GM18508 (cell line): ENCODE results near the gene SLC10A6.
"Not testable (repeated sequence)": the region's sequence is repeated elsewhere in the genome, so short reads cannot be mapped to it uniquely, and the experiment has no call there.

Experiments
- ATAC-seq: cut with Tn5 transposase; IDR thresholded peaks from one replicate; pipeline ENCODE4 v1.9.1; 2021; ENCODE audit warnings: moderate number of reproducible peaks; ENCODE audit not compliant: insufficient read depth, unreplicated experiment

SLC10A6 gene

GRCh38 chr4:86848732-86849619 lies at the start of gene SLC10A6:
SLC10A6 (minus strand) TSS chr4:86849384; CDS start chr4:86849115, 269 bp downstream.
- no peak for ATAC-seq

GRCh38 chr4:86898562-86898961 lies 49.4 kb upstream of the SLC10A6 start:
- no peak for ATAC-seq

- ATAC-seq: no peak
These were observed 47.4 kb upstream of the SLC10A6 start for GRCh38 chr4:86896596-86896995.

GRCh38 chr4:86895692-86896488 lies 46.7 kb upstream of the SLC10A6 start:
- ATAC-seq: no peak

GRCh38 chr4:86894455-86894854 lies 45.3 kb upstream of the SLC10A6 start:
- no peak for ATAC-seq

GRCh38 chr4:86893136-86893535 lies 44.0 kb upstream of the SLC10A6 start:
- ATAC-seq: no peak

- no peak for ATAC-seq
These were observed 43.4 kb upstream of the SLC10A6 start for GRCh38 chr4:86892636-86892960.

- no peak for ATAC-seq
These were observed 42.8 kb upstream of the SLC10A6 start, which contains the start of gene C4orf36 for GRCh38 chr4:86891762-86892635. C4orf36 (minus strand) TSS chr4:86892422; CDS start chr4:86891520, 902 bp downstream.

- no peak for ATAC-seq
These were observed 41.6 kb upstream of the SLC10A6 start for GRCh38 chr4:86890790-86891189.

- ATAC-seq: no peak
These were observed 30.5 kb upstream of the SLC10A6 start for GRCh38 chr4:86879641-86880040.

- ATAC-seq: no peak
These were observed 29.5 kb upstream of the SLC10A6 start for GRCh38 chr4:86878640-86879039.

- ATAC-seq: no peak
These were observed 27.9 kb upstream of the SLC10A6 start for GRCh38 chr4:86876894-86877685.

GRCh38 chr4:86875436-86875835 lies 26.3 kb upstream of the SLC10A6 start:
- not testable (repeated sequence) for ATAC-seq

- no peak for ATAC-seq
These were observed 23.0 kb upstream of the SLC10A6 start for GRCh38 chr4:86872135-86872534.

- ATAC-seq: no peak
These were observed 21.4 kb upstream of the SLC10A6 start for GRCh38 chr4:86870442-86871069.

GRCh38 chr4:86857341-86858052 lies 8.3 kb upstream of the SLC10A6 start:
- ATAC-seq: no peak

GRCh38 chr4:86856896-86857295 lies 7.7 kb upstream of the SLC10A6 start:
- ATAC-seq: no peak

GRCh38 chr4:86855572-86855971 lies 6.4 kb upstream of the SLC10A6 start:
- ATAC-seq: no peak

GRCh38 chr4:86853209-86853608 lies 4.0 kb upstream of the SLC10A6 start:
- no peak for ATAC-seq
